ENCODE measurements around the gene NOM1.

GRCh38 chr7:157016024-157016351 lies 66.5 kb downstream of the NOM1 start:
- TF ChIP-seq POLR2A (IDR thresholded peaks at IDR 0.05) (no peak), POLR2AphosphoS5 (IDR thresholded peaks at IDR 0.05) (no peak), CTCF (IDR thresholded peaks at IDR 0.05) (no peak)
